ENCODE results near the gene TBC1D22B. TPM values are rescaled to one million over a fixed set of nuclear protein-coding genes. Genes with fewer than 3 reads are reported as not detected.
"Not testable (repeated sequence)": the region's sequence is repeated elsewhere in the genome, so short reads cannot be mapped to it uniquely, and the experiment has no call there.

Gene TBC1D22B
- total RNA-seq, 1 donor from 2014 or later, result 7.6 TPM

DNA sequence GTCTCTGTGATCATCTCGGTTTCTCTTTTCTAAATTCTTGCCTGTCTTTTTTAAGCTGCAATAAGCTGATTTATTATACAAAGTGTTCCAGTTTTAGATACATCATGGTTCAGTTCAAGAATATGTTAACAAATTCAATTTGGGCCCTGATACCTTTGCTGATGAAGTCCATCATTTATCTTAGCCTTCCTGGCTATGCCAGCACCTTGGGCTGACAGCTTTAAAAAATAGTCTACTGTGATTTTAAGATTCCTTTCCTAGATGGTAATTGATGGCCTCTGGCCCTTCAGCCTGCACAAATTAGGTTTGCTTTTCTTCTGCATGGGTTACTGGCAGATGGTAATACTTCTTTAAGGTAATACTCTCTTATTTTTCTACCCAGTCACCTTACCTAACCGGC lies 7.4 kb downstream of the TBC1D22B start:
- DNase-seq (ENCODE audit: low read depth in 2 of 2), result no peak

DNA sequence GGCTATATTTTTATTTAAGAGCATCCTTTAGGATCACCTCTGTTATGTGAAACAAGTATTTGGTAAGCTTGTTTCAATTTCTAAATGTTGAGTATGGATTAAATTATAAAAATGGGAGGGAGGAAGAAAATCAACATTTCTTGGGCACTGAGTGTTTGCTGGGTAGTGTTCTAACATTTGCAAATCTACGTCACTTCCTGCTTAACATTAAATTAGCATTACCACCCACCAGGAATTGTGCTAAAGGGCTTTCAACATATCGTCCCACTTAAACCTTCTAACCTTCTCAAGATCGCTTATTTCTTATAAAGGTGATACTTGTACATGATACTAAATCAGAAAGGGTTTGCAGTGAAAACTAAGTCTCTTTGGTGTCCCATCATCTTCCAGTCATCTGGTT lies 8.3 kb downstream of the TBC1D22B start:
- no peak for DNase-seq (ENCODE audit: low read depth in 2 of 2)

DNA sequence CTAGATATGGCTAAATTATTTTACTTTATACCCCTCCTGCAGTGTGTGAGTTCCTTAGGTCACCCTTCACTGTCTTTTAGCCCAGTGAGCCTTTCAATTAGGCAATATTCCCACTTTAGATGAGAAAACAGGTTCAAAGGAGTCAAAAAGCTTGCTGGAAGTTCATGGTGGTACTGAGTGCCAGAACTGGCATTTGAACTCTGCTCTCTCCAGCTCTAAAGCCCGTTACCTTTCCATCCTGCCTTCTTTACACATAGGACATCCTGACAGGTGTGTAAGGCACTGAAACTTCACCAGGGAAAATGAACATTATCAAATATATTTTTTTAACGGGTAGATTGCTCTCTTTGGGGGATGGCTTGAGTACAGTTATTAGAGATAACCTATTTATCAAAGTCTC lies 11.5 kb downstream of the TBC1D22B start:
- DNase-seq (ENCODE audit: low read depth in 2 of 2), result no peak

DNA sequence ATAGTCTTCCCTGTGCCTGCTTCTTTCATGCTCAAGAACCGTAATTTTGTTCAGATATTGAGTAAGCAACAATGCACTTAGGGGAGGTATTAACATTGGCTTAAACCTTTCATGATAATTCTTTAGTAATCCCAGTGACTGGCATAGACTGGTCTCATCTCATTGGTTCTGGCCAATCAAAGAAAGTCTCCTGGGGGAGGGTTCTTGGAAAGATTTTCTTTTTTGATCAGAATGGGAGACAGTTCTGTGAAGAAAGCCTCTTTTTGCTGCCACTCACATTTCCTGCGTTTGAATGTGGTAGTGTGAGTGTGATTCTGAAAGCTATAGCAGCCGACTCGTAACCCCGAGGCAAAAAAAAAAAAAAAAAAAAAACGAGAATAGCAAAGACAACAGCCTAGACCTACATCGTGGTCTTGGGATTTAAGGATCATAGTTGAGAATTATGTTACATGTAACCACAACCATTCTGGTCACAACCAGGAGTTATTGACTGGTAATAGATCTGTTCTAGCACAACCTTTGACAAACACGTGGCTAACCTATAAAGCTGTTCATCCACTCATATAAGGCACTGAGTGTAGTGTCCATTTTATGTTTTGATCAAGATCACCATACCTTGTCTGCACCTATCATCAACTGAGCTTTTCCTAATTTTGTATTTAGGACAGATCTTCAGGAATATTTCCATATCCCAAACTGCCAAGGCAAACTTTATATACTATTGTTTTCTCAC lies 15.4 kb downstream of the TBC1D22B start:
- no peak for DNase-seq (ENCODE audit: low read depth in 2 of 2)

DNA sequence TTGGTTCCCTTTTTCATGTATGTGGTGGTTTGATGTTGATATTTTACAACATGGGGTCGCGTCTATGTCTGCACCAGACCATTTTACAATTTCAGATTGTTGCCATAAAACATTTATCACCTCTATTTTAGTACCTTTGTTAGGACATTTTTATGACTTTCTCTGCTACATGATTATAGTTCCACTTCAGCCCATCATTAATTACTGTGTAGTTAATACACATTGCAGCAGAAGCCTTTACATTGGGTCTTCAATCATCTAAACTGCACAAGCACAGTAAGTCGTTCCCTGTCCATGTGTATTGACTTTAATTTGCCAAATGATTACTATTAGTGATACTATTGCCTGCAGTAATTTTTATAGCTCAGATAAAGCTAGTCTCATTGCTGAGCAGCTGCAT lies 16.1 kb downstream of the TBC1D22B start:
- no peak for DNase-seq (ENCODE audit: low read depth in 2 of 2)

DNA sequence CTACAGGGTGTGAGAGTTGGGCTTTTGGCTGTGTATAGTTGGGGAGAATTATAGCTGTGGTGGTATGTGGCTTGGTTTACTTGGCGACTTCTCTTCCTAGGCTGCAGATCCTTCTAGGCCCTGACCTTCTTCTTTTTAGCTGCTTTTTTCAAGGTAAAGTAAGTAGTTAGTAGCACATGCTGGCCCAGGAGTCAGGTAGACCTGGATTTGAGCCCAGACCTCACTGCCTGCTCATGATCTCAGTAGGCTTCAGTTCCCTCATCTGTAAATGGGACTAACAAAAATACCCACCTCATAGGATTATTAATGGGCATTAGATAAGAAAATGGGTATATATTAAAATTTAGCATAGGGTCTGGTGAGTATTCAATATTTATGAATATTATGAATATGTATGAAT lies 17.8 kb downstream of the TBC1D22B start:
- no peak for DNase-seq (ENCODE audit: low read depth in 2 of 2)

DNA sequence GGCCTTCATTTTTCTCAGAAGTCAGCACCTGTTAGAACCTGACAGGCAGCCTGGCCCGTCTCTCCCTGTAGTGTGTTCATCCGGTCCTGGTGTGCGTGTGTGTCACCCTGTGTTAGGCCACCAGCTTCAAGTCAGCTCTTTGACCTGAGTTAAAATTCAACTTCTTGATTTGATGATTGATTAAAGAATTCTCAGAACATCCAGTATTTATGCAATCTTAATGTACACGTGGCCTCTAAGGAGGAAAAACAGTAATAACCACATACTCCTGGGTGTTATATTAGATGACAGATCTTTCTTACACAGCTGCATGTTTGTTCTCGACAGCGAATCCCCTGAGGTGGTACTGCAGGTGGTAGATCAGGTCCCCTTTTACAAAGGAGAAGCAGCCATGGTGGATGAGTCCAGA lies 19.4 kb downstream of the TBC1D22B start:
- no peak for DNase-seq (ENCODE audit: low read depth in 2 of 2)

DNA sequence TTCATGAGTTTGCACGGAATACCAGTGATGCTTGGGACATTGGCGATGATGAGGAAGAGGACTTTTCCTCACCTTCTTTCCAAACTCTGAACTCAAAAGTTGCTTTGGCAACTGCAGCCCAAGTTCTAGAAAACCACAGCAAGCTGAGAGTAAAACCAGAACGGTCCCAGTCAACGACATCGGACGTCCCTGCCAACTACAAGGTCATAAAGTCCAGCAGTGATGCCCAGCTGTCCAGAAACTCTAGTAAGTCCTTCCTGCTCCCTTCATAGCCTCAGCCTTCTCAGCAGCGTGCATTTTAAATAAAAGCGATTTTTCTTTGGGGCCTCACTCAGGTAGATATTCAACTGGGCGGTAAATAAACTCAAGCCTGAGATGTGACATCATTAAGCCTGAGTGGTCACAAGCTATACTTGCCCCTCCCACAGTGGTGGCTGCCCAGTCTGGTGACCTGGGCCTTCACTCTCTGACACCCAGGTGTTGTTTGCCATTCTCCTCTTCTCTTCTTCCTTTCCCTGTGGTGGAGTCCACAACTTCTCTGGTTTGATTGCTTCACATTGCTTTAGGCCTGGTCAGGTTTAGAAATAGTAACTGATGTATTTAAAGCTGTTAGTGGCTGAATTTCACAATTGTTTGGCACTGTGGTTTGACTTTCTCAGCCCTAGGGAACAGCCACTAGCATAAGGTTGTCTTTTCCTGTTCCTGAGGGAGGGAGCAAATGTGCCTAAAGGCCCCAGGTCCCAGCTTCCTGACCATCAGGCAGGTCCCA lies 22.0 kb downstream of the TBC1D22B start:
- no peak for DNase-seq (ENCODE audit: low read depth in 2 of 2)

DNA sequence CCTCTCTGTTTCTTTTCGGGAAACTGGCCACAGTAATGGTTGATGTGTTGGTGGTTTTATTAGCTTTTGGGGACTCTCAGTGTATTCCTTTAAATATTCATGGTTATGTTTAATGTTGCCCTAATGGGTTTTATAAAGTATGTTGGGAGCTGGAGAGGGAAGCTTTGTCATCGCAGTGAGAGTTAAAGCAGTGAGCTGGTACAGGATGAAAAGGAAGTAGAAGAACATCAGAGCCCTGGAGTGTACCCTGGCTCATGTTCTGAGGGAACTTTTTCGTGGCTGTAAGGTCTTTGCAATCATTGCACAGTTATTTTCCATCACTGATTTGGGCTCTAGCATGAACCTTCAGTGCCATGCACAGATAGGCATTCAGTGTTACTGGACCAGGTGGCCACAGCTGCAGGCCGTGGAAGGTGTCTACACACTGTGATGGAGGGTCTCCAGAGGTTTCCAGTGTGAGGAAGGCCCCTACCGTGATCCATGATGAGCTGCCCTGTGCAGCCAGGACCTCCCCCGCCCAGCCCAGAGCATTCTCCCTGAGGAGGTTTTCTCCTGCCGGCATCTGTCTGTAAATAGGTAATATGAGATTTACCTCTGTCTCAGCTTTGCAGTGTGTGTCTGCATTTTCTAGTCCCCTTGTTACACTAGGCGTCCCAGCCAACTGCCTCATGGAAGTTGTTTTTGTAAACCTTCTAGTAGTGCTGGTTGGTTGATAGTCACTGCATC lies 22.8 kb downstream of the TBC1D22B start:
- DNase-seq (ENCODE audit: low read depth in 2 of 2), result no peak

DNA sequence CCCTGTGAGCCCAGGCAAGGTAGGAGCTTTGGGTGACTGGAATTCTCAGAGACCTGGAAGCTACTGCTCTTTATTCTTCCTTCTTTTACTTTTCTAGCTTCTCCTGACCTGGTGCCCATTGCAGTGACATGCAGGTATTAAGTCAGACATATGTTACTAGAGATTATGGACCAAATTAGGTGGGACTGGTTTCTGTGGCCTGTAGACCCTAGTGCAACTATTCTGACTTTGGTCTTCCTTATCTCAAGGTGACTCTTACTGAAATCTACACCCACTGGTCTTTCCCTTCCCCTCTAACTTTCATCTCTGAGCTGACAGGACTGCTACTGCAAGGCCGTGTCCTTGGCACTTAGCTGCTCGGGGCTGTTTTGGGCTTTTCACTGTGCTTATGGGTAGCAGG lies 24.8 kb downstream of the TBC1D22B start:
- DNase-seq (ENCODE audit: low read depth in 2 of 2), result no peak

DNA sequence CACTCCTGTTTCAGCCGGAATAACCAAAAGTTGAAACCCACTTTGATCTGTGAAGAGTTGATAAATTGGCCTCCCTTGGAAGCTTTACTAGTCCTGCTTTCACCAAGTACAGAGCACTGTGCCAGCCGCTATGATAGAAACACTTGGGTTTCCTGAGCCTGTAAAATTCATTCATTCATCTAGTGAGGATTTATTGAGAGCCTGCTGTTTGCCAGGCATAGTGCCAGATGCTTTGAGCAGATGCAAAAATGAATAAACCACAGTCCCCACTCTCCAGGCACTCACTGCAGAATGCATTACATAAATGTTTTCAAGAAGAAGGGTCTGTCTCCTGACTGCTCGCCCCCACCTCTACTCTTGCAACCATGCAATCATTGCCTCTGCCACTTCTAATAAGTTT lies 25.7 kb downstream of the TBC1D22B start:
- DNase-seq (ENCODE audit: low read depth in 2 of 2), result no peak

DNA sequence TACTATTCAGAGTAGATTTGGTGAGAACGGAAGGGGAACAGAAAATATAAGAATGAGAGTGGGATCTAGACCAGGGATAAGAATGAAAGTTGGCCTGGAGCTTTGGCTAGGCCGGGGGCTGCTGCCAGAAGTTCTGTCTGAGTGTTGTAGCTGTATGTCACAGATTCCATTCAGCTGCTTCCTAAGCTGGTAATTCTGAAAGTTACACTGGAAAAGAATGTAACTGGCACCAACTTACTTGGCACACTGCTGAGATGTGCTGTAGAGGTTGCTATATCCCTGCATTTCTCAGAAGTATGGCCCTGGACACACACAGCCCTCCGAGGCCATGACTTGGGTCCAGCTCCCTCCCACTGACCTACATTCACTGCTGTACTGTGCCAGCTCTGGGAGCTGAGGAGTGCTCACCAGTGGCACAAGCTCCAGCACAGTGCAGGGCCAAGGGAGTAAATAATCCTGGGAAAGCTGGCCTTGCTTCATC lies 26.1 kb downstream of the TBC1D22B start:
- no peak for DNase-seq (ENCODE audit: low read depth in 2 of 2)

DNA sequence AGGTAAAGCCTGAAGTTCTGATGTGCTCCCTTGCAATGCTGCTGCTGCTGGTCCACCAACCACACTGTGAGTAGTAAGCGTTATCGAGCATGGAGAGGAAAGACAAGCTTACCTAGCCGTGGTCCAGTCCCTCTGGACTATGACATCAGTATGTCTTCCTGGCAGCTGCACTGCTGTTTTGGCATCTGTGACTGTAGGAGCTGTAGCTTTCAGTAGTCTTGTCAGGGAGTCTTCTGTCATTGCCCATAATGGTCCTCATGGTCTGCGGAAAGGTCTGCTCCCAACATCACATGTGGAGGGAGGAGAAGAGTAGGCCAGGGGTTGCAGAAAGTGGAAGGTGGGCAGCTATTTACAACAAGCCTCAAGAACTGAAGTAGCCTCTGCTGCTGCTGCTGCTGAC lies 27.2 kb downstream of the TBC1D22B start:
- no peak for DNase-seq (ENCODE audit: low read depth in 2 of 2)

DNA sequence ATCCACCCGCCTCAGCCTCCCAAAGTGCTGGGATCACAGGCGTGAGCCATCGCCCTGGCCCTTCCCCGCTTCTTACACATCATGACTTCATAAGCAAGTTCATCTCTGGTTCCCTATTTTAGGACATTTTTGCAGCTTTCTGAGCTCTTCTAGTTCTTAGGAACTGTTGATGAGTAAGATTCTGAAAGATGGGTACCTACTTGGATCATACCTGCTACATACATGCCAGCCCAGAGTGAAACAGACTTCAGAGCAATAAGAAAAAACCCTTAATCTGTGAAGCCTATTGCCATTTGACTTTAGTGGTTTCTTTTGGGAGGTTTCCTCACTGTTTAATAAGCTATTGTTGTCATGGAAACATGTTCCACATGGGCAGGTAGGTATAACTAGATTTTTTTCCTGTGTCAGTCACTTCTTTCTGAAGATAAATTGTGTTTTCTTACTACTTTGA lies 28.3 kb downstream of the TBC1D22B start:
- DNase-seq (ENCODE audit: low read depth in 2 of 2), result no peak

DNA sequence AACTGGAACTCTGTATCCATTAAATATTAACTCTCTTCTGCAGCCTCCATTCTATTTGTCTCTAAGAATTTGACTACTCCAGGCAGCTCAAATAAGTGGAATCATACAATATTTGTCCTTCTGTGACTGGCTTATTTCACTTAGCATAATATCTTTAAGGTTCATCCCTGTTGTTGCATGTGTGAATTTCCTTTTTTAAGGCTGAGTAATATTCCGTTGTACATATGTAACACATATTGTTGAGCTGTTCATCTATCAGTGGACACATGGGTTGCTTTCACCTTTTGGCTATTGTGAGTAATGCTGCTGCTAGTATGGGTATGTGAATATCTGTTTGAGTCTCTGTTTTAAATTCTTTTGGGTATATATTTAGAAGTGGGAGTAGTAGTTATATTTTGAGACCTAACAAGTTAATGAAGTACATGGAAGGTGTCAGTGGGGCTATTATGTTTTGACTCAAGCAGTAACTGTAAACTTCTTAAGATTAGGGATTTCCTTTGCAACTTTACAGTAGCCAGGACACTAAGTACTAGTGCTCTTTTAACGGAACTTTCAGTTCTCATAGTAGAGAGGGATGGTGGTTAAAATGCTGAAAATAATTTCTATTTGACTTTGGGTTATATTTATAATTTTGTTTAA lies 30.1 kb downstream of the TBC1D22B start:
- no peak for DNase-seq (ENCODE audit: low read depth in 2 of 2)

DNA sequence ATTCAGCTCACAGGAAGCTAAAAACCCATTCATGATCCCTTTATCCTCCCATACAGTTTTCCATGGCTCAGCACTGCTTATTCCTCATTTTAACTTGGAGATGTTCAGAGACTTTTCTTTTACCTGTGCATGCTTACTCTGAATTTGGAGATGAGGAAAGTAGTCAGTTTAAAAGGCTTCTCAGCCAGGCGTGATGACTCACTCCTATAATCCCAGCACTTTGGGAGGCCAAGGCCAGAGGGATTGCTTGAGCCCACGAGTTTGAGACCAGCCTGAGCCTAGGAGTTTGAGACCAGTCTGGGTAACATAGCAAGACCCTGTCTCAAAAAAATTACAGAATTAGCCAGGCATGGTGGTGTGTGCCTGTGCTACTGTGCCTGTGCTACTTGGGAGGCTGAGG lies 30.7 kb downstream of the TBC1D22B start:
- DNase-seq (ENCODE audit: low read depth in 2 of 2), result no peak

DNA sequence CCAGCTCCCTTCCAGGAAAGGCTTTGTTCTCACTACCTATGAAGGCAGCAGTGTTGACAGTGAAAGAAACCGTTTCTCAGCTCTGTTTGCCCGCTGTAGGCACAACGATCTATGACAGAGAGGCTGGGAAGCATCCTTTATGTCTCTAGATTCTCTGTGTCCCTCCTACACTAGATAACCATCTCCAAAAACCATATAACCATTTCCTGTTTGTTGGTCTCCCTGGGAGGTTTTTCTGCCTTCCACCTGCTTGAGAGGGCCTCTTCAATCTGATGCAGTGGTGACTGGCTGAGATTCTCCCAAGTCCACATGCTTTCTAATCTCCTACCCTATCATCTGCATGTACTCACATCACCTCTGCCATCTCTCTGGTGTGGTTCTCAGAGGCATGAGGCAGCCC lies 32.4 kb downstream of the TBC1D22B start:
- no peak for DNase-seq (ENCODE audit: low read depth in 2 of 2)

DNA sequence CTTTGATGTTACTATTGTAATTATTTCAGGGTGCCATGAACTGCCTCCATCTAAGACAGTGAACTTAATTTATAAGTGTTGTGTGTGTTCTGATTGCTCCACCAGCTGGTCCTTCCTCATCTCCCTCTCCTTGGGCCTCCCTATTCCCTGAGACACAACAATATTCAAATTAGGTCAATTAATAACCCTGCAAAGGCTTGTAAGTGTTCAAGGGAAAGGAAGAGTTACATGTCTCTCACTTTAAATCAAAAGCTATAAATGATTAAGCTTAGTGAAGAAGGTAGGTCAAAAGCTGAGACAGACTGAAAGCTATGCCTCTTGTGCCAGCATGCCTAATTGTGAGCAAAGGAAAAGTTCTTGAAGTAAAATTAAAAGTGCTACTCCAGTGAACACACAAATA lies 35.9 kb downstream of the TBC1D22B start:
- DNase-seq (ENCODE audit: low read depth in 2 of 2), result no peak

DNA sequence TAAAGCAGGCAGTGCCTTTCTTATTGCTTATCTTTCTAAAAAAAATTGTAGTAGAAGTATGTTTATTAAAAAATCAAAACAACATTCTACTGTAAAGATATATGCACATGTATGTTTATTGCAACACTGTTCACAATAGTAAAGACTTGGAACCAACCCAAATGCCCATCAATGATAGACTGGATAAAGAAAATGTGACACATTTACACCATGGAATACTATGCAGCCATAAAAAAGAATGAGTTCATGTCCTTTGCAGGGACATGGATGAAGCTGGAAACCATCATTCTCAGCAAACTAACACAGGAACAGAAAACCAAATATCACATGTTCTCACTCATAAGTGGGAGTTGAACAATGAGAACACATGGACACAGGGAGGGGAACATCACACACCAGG lies 40.1 kb downstream of the TBC1D22B start:
- not testable (repeated sequence) for DNase-seq (ENCODE audit: low read depth in 2 of 2)

DNA sequence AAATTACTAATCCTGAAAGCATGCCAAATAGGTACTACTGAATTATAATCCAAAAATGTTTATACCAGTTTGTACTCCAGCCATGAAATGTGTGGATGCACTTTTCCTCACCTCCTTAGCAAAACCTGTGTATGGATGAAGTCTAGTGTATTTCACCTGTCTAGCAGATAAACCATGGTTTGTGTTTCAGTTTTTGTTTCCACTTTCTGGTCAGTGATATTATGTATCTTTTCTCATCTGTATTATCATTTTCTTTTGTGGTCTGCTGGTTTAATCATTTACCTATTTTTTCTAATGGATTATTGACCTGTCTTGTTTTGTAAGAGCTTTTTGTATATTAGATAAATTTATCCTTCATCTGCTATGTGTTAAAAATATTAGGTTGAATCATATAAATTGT lies 41.4 kb downstream of the TBC1D22B start:
- DNase-seq (ENCODE audit: low read depth in 2 of 2), result no peak

DNA sequence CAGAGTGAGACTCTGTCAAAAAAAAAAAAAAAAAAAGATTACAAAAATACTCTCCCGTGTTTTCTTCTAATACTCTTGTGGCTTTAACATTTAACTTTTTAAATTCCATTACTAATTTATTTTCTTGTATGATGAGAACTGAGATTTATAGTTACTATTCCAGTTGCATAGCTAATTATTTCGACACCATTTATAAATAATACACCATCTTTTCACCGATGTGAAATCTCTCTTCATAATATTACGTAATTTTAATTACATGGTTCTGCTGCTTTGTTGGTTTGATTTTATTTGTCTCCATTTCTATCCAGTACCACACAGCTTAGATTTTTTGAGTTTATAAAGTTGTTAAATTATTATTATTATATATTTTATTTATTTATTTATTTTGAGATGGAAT lies 42.4 kb downstream of the TBC1D22B start:
- no peak for DNase-seq (ENCODE audit: low read depth in 2 of 2)
